Measurements from ENCODE around the gene KCNN1. TPM values are rescaled to one million over a fixed set of nuclear protein-coding genes. Genes with fewer than 3 reads are reported as not detected.

The KCNN1 gene
- total and polyA plus RNA-seq, 2 of the 4 experiments (the other 2 are of a cell fraction) = 0.09 TPM; not detected in 1

- no peak overlapping the region for H3K56ac ChIP-seq (ENCODE audit: extremely low read depth, insufficient read depth, low read length)
Observed at GRCh38 chr19:18008814-18009213, 41.9 kb downstream of the KCNN1 start.

More at GRCh38 chr19:18008814-18009213, 41.9 kb downstream of the KCNN1 start:
- ChIA-PET POLR2A (ENCODE audit: unreplicated experiment) (no interaction called here), CTCF (no interaction called here)
- no peak overlapping the region for H2BK20ac ChIP-seq (ENCODE audit: low read depth, low read length)
- no TSS peak for BruUV-seq (replicated peaks)
- intact Hi-C loops (cut with micrococcal nuclease) = loop anchor here (5.0 to 10.0 kb wide), 2 partner anchors 146 to 163 kb away; partner anchors contain the start of genes IFI30 and PIK3R2
- H3K9ac ChIP-seq (ENCODE audit: low read depth, low read length) = no peak overlapping the region
- dilution Hi-C loops (cut with HindIII; ENCODE audit: low sequenced_read_pairs, unreplicated experiment) = no loop called here
- no peak overlapping the region for H4K5ac ChIP-seq (ENCODE audit: low read depth, low read length)
- DNase-seq (no peak), ATAC-seq (ENCODE audit: low read depth) (no peak)
- no peak overlapping the region; the same call in 1 of the 2 replicates for H3K4ac ChIP-seq (ENCODE audit: low read depth, low read length)
- H2AFZ ChIP-seq (replicated peaks; ENCODE audit: low read length, poor library complexity) = no peak overlapping the region
- H3K36me3 ChIP-seq (ENCODE audit: control insufficient read depth, insufficient read depth, low read length) = peaks cover 26% of the 10 kb centered on the region
- H3K23ac ChIP-seq (ENCODE audit: low read depth, low read length) = peak overlapping the region; percentile 42; the same call in 1 of the 2 replicates
- no peak overlapping the region for H3K18ac ChIP-seq (ENCODE audit: low read depth, low read length)
- no peak overlapping the region for H3K27ac ChIP-seq (ENCODE audit: insufficient read depth, low read length)
- H2BK15ac ChIP-seq (ENCODE audit: low read depth, low read length) = no peak overlapping the region
- peaks cover 8% of the 10 kb centered on the region for H3K4me1 ChIP-seq (ENCODE audit: control insufficient read depth, insufficient read depth, low read length)
- H2BK120ac ChIP-seq (ENCODE audit: low read depth, low read length) = no peak overlapping the region
- H3K4me3 ChIP-seq (ENCODE audit: insufficient read depth, low read depth, low read length) = no peak overlapping the region
- no peak overlapping the region for H2BK5ac ChIP-seq (ENCODE audit: low read depth, low read length, poor library complexity, severe bottlenecking)
- no peak for TF ChIP-seq CHD1 (IDR thresholded peaks at IDR 0.05; ENCODE audit: low read depth, low read length)
- TF ChIP-seq BHLHE40 (IDR thresholded peaks at IDR 0.05; ENCODE audit: low read depth, low read length) = no peak
- no peaks in the 10 kb centered on the region for H3K27me3 ChIP-seq (ENCODE audit: control insufficient read depth, insufficient read depth, low read length)
- peak overlapping the region; percentile 20; the same call in 1 of the 2 replicates for H3K14ac ChIP-seq (replicated peaks; ENCODE audit: low read depth, low read length)
- H4K91ac ChIP-seq (ENCODE audit: insufficient read depth, low read depth, low read length) = no peak overlapping the region
- peak overlapping the region; percentile 64 for H2AK5ac ChIP-seq (ENCODE audit: low read depth, low read length)
- H4K8ac ChIP-seq (ENCODE audit: low read depth in 2 of 2, low read length in 2 of 2) = no peak overlapping the region; a peak in 1 of 4 replicates
- H3K9me1 ChIP-seq (ENCODE audit: insufficient read depth, low read length) = peaks cover 12% of the 10 kb centered on the region
- in situ Hi-C loops (cut with MboI; ENCODE audit: low sequenced_read_pairs) = no loop called here
- peaks cover 5% of the 10 kb centered on the region; the same call in 1 of the 2 replicates for H4K20me1 ChIP-seq (ENCODE audit: insufficient read depth, low read length)
- H3K9me3 ChIP-seq (ENCODE audit: control insufficient read depth, insufficient read depth, low read length) = no peaks in the 10 kb centered on the region
- 94% methylated on average over 6 of the region's 11 CpGs; no CpG with 5 or more reads in 1 of the 2 experiments for WGBS, 2 experiments (ENCODE audit: extremely low coverage in 2 of 2, insufficient read length in 1 of 2)
- peaks cover 0 to 13% of the 10 kb centered on the region in 2 experiments; a peak in 3 of 4 replicates for H3K79me1 ChIP-seq (ENCODE audit: low read depth in 1 of 2, low read length in 2 of 2)
- H3K4me2 ChIP-seq (ENCODE audit: low read depth, low read length) = no peak overlapping the region
- H2AK9ac ChIP-seq (replicated peaks; ENCODE audit: low read depth, low read length, poor library complexity) = peak overlapping the region; percentile 79

Measured in IMR-90 (cell line).